GM12878 (cell line): ENCODE data around the gene DCAF17. TPM values are rescaled to one million over a fixed set of nuclear protein-coding genes. Genes with fewer than 3 reads are reported as not detected.

ENCODE experiments used
- ASH2L ChIP-seq: fragments of 300-600, 200-600 bp; sonication (generic); IDR thresholded peaks from 2 replicates; pipeline ENCODE4 v1.6.1; 2017; ENCODE audit warnings: low read depth, mild to moderate bottlenecking, borderline replicate concordance
- BACH1 ChIP-seq: fragments of 450-650 bp; IDR thresholded peaks from 2 replicates; pipeline ENCODE4 v1.6.1; 2017; ENCODE audit warnings: mild to moderate bottlenecking, borderline replicate concordance
- CBX5 ChIP-seq: sonication (generic); IDR thresholded peaks from 2 replicates; pipeline ENCODE4 v1.6.1; 2016; ENCODE audit warnings: low read depth, moderate library complexity, mild to moderate bottlenecking, inconsistent platforms
- CHD4 ChIP-seq: fragments of 200-600 bp; sonication (generic); IDR thresholded peaks from 2 replicates; pipeline ENCODE4 v1.6.1; 2016; ENCODE audit warnings: mild to moderate bottlenecking
- DPF2 ChIP-seq: fragments of 450-650 bp; IDR thresholded peaks from 2 replicates; pipeline ENCODE4 v1.6.1; 2017; ENCODE audit warnings: mild to moderate bottlenecking
- GABPA ChIP-seq: IDR thresholded peaks from 2 replicates; pipeline ENCODE4 v1.6.1; 2014; ENCODE audit warnings: antibody characterized with exemption, low read depth, mild to moderate bottlenecking, inconsistent platforms
- GATAD2B ChIP-seq: fragments of 450-650 bp; conservative IDR thresholded peaks from 2 replicates; pipeline ENCODE4 v1.6.1; 2017; ENCODE audit warnings: low read depth, mild to moderate bottlenecking, moderate library complexity
- IRF4 ChIP-seq: IDR thresholded peaks from 2 replicates; pipeline ENCODE4 v1.6.1; 2011; ENCODE audit warnings: low read depth, low read length
- KAT2A ChIP-seq: conservative IDR thresholded peaks from 2 replicates; pipeline ENCODE4 v1.6.1; 2011; ENCODE audit warnings: low read depth, low read length; ENCODE audit not compliant: control insufficient read depth
- SMAD1 ChIP-seq: fragments of 450-650 bp; IDR thresholded peaks from 2 replicates; pipeline ENCODE4 v1.6.1; 2018; ENCODE audit warnings: mild to moderate bottlenecking, low read depth; ENCODE audit not compliant: partially characterized antibody
- SMC3 ChIP-seq: IDR thresholded peaks from 2 replicates; pipeline ENCODE4 v1.6.1; 2011; ENCODE audit warnings: low read length, improper control_type of control experiment, borderline replicate concordance
- SREBF1 ChIP-seq: IDR thresholded peaks from 2 replicates; pipeline ENCODE4 v1.6.1; 2012; ENCODE audit warnings: mild to moderate bottlenecking, low read length
- SRF ChIP-seq, 2 experiments: IDR thresholded peaks; 2 replicates each; pipeline ENCODE4 v1.6.1; 2011; ENCODE audit warnings: low read depth in 2 of 2, low read length in 2 of 2, mild to moderate bottlenecking in 1 of 2, moderate library complexity in 1 of 2
- TCF7 ChIP-seq: IDR thresholded peaks from 2 replicates; pipeline ENCODE4 v1.6.1; 2014; ENCODE audit warnings: antibody characterized with exemption, borderline replicate concordance
- YY1 ChIP-seq: IDR thresholded peaks from 2 replicates; pipeline ENCODE4 v1.6.1; 2011; ENCODE audit warnings: low read depth, mild to moderate bottlenecking, low read length
- polyA plus RNA-seq, 11 experiments: library from polyadenylated mRNA; depleted of rRNA in 4 of 11; unstranded in 6 of 11; stranded (reverse) in 5 of 11; fragments of >200 nt; fragmentation: Nextera tagmentation in 4 of 11; fragmentation: Illumina TruSeq in 1 of 11; extraction: Ambion mirVana in 4 of 11; extraction: Trizol in 1 of 11; gene quantifications; 1 replicate in 1 of 11; 2 replicates in 10 of 11; pipeline versions ENCODE4 v1.2.1 to v1.2.3, GENCODE V29; 2011 to 2016; ENCODE audit warnings: inconsistent platforms in 2 of 11, missing spikeins in 2 of 11, low read depth in 1 of 11
- total RNA-seq, 4 experiments: library from RNA; depleted of rRNA in 3 of 4; stranded (reverse); fragments of >200 nt in 3 of 4; fragmentation: Illumina TruSeq in 1 of 4; extraction: Trizol in 1 of 4; gene quantifications; 2 replicates each; pipeline versions ENCODE4 v1.2.1 to v1.2.3, GENCODE V29; 2013 to 2021
- TF ChIP-seq, protein P1 (sequence below): fragments of 450-650 bp; formaldehyde crosslinking; IDR thresholded peaks from 2 replicates; pipeline ENCODE4 v1.5.0; 2022; ENCODE audit warnings: mild to moderate bottlenecking, missing genetic modification characterization
- TF ChIP-seq, protein P2 (sequence below): IDR thresholded peaks from 2 replicates; pipeline ENCODE4 v1.6.1; 2011; ENCODE audit warnings: mild to moderate bottlenecking, low read depth, low read length, moderate library complexity; ENCODE audit not compliant: insufficient replicate concordance
- TF ChIP-seq, protein P3 (sequence below): fragments of 450-650 bp; IDR thresholded peaks from 2 replicates; pipeline ENCODE4 v1.6.1; 2017; ENCODE audit warnings: mild to moderate bottlenecking, moderate library complexity
- TF ChIP-seq, protein P4 (sequence below): fragments of 450-650 bp; IDR thresholded peaks from 2 replicates; pipeline ENCODE4 v1.6.1; 2014; ENCODE audit warnings: mild to moderate bottlenecking

The DCAF17 gene
- total and polyA plus RNA-seq, 10 of the 15 experiments (the other 5 are each of a cell fraction or from before 2014, with no cell fraction given) = 5.2 to 32.9 (median 23.4) TPM

DNA sequence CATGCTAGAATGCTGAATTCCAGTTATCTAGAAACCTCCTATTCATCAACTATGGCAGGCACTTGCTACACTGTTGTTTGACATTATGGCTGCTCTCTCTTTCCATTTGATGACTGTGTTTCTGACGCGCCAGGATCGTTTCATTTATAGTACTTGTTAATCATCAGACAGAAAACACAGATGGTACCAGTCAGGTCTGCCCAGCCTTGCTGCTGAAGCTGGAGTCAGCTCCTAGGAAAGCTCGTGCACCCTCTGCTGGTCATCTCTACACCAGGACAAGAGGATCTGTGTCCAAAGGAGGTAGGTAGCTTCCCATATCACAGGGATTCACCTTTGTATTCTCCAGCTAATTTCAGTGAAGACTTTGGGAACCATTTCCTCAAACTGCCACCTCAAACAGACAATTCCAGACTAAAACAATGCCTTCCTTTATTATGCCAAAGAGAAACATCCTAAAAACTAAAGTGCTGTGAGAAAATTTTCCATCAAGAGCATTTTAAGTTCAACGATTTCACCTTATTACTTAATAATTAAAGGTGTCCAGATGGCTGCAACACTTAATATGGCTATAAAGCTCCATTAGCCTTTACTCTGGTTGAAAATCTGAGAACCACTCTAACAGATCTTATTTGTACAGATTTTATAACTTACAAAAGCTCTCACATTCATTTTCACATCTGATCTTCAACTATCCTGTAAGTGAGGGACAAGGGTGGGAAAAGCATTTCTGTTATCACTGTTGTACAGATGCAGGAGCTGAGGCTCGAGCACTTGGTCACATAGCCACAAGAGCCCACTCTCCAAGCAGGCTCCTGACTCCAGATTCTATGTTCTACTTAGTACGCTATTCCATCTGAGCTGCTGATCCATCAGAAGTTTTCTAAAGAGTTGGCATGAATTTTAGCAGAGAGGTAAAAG lies 17.8 kb upstream of the DCAF17 start (continued):
- TF ChIP-seq, protein P1, sequence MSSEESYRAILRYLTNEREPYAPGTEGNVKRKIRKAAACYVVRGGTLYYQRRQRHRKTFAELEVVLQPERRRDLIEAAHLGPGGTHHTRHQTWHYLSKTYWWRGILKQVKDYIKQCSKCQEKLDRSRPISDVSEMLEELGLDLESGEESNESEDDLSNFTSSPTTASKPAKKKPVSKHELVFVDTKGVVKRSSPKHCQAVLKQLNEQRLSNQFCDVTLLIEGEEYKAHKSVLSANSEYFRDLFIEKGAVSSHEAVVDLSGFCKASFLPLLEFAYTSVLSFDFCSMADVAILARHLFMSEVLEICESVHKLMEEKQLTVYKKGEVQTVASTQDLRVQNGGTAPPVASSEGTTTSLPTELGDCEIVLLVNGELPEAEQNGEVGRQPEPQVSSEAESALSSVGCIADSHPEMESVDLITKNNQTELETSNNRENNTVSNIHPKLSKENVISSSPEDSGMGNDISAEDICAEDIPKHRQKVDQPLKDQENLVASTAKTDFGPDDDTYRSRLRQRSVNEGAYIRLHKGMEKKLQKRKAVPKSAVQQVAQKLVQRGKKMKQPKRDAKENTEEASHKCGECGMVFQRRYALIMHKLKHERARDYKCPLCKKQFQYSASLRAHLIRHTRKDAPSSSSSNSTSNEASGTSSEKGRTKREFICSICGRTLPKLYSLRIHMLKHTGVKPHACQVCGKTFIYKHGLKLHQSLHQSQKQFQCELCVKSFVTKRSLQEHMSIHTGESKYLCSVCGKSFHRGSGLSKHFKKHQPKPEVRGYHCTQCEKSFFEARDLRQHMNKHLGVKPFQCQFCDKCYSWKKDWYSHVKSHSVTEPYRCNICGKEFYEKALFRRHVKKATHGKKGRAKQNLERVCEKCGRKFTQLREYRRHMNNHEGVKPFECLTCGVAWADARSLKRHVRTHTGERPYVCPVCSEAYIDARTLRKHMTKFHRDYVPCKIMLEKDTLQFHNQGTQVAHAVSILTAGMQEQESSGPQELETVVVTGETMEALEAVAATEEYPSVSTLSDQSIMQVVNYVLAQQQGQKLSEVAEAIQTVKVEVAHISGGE (CRISPR knock-in tag) = no peak
- TF ChIP-seq BACH1 = peak; percentile 24; the same call in 1 of the 2 replicates
- peak; percentile 79; the same call in 1 of the 2 replicates for TF ChIP-seq CBX5
- 0 out of 2 replicates have a peak, but pooled peaks have one; percentile 25 for TF ChIP-seq DPF2
- TF ChIP-seq, protein P2, sequence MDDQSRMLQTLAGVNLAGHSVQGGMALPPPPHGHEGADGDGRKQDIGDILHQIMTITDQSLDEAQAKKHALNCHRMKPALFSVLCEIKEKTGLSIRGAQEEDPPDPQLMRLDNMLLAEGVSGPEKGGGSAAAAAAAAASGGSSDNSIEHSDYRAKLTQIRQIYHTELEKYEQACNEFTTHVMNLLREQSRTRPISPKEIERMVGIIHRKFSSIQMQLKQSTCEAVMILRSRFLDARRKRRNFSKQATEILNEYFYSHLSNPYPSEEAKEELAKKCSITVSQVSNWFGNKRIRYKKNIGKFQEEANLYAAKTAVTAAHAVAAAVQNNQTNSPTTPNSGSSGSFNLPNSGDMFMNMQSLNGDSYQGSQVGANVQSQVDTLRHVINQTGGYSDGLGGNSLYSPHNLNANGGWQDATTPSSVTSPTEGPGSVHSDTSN = no peak
- TF ChIP-seq KAT2A = no peak
- peak; percentile 90 for TF ChIP-seq YY1
- TF ChIP-seq, protein P3, sequence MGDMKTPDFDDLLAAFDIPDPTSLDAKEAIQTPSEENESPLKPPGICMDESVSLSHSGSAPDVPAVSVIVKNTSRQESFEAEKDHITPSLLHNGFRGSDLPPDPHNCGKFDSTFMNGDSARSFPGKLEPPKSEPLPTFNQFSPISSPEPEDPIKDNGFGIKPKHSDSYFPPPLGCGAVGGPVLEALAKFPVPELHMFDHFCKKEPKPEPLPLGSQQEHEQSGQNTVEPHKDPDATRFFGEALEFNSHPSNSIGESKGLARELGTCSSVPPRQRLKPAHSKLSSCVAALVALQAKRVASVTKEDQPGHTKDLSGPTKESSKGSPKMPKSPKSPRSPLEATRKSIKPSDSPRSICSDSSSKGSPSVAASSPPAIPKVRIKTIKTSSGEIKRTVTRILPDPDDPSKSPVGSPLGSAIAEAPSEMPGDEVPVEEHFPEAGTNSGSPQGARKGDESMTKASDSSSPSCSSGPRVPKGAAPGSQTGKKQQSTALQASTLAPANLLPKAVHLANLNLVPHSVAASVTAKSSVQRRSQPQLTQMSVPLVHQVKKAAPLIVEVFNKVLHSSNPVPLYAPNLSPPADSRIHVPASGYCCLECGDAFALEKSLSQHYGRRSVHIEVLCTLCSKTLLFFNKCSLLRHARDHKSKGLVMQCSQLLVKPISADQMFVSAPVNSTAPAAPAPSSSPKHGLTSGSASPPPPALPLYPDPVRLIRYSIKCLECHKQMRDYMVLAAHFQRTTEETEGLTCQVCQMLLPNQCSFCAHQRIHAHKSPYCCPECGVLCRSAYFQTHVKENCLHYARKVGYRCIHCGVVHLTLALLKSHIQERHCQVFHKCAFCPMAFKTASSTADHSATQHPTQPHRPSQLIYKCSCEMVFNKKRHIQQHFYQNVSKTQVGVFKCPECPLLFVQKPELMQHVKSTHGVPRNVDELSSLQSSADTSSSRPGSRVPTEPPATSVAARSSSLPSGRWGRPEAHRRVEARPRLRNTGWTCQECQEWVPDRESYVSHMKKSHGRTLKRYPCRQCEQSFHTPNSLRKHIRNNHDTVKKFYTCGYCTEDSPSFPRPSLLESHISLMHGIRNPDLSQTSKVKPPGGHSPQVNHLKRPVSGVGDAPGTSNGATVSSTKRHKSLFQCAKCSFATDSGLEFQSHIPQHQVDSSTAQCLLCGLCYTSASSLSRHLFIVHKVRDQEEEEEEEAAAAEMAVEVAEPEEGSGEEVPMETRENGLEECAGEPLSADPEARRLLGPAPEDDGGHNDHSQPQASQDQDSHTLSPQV = peak; percentile 74
- TF ChIP-seq, protein P4, sequence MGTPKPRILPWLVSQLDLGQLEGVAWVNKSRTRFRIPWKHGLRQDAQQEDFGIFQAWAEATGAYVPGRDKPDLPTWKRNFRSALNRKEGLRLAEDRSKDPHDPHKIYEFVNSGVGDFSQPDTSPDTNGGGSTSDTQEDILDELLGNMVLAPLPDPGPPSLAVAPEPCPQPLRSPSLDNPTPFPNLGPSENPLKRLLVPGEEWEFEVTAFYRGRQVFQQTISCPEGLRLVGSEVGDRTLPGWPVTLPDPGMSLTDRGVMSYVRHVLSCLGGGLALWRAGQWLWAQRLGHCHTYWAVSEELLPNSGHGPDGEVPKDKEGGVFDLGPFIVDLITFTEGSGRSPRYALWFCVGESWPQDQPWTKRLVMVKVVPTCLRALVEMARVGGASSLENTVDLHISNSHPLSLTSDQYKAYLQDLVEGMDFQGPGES = no peak
- TF ChIP-seq SMC3 = peak; percentile 94
- TF ChIP-seq GATAD2B = no peak; the same call in 1 of the 2 replicates
- no peak for TF ChIP-seq SMAD1
- no peak for TF ChIP-seq ASH2L
- TF ChIP-seq CHD4 = no peak
- no peak for TF ChIP-seq GABPA
- TF ChIP-seq SREBF1 = no peak
- TF ChIP-seq SRF (IDR thresholded peaks at IDR 0.05; ENCODE audit: low read depth in 2 of 2, low read length in 2 of 2) = no peak
- no peak for TF ChIP-seq TCF7
- peak; percentile 64 for TF ChIP-seq IRF4
